D721Med (cell line): ENCODE data around the gene UBE2E1.

Source experiments
- DNase-seq: peaks from one replicate; pipeline ENCODE4 v3.0.0; 2011; ENCODE audit warnings: low spot score; ENCODE audit not compliant: insufficient read length
- FAIRE-seq: peaks from 2 replicates; lab custom pipeline; 2011; peaks lifted over from hg19 to GRCh38; lab: Jason Lieb, UNC
- TF ChIP-seq, protein P1 (sequence below): IDR thresholded peaks from 2 replicates; pipeline ENCODE4 v1.5.1; 2012; ENCODE audit warnings: mild to moderate bottlenecking, control low read depth; ENCODE audit not compliant: insufficient read depth; ENCODE audit errors: missing control alignments

Gene UBE2E1

DNA sequence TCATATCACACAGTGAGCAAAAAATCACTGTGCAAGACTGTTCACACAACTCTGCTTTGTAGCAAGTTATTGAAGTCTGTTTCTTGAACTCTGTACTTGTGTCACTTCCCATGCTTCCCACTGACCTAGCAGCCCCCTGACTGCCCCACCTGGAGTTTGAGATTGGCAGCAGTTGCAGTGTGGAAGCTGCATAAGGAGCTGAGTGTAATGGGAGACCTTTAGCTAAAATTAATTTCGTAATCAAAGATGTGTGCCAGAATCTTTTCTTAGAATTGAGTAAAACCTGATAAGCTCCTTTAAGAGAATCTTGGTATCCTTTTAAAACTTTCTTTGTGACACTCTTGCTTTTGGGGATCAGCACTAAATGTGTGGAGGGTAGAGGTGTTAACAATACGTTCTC is 68.2 kb downstream of the UBE2E1 start:
- TF ChIP-seq, protein P1, sequence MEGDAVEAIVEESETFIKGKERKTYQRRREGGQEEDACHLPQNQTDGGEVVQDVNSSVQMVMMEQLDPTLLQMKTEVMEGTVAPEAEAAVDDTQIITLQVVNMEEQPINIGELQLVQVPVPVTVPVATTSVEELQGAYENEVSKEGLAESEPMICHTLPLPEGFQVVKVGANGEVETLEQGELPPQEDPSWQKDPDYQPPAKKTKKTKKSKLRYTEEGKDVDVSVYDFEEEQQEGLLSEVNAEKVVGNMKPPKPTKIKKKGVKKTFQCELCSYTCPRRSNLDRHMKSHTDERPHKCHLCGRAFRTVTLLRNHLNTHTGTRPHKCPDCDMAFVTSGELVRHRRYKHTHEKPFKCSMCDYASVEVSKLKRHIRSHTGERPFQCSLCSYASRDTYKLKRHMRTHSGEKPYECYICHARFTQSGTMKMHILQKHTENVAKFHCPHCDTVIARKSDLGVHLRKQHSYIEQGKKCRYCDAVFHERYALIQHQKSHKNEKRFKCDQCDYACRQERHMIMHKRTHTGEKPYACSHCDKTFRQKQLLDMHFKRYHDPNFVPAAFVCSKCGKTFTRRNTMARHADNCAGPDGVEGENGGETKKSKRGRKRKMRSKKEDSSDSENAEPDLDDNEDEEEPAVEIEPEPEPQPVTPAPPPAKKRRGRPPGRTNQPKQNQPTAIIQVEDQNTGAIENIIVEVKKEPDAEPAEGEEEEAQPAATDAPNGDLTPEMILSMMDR = no peak
- DNase-seq (no peak), FAIRE-seq (no peak)

DNA sequence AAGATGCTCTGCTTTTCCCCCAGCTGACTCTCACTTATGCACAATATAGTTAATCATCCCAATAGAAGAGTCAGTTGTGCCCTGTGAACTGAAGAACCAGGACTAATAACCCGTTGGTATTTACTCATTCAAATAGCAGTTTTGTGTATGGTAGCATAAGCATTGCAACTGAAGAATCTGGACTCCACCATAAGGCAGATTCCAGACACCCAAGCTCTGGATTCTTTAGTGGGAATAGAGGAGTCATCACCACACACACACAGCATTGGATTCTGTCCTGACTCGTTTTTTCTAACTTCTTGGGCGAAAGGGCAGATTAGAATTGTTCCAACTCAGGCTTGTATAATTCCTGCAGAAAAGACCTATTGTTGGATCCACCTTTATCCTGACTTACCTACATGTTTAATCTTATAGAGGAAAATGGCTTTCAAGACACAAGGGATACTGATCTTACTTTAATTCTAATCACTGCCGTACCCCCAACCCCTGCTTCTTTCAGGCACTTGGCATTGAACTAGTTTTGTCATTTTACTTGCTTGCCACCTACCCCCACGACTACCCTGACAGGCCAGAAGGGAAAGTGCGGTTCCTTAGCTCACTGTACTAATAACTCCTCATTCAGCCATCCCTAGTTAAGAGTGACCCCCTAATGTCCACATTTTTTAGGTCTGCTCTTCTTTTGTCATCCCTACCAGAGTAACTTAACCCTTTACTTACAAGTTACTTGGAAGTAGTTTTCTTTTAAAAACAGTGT is 68.8 kb downstream of the UBE2E1 start:
- DNase-seq (no peak), FAIRE-seq (no peak)
- TF ChIP-seq, protein P1 = no peak

DNA sequence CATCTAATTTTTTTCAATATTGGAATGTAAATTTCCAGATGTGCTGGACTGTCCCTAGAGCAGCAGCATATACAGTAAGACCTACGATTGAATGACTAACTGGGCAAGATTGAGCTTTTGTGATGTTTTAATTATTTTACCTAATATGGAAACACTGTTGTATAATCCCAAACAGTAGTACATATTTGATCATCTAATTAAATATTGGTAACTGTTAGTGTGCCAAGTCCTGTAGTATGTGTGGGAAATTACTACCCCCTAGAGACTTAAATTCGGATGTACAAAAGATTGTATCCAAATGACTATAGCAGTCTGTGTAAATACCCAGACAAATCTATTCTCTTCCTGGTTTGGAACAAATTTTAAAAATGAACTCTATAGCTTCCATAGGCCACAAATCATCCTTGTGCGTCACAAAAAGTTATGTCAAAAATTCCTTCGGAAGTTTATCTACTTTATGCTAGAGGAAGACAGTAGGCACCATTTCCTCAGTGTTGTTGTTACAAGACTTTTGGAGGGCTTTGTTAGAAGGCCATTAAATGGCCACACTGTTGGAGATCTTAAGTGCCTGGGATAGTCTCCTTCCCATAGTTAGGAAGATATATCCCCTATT is 69.5 kb downstream of the UBE2E1 start:
- TF ChIP-seq, protein P1 = no peak
- FAIRE-seq (no peak), DNase-seq (no peak)

DNA sequence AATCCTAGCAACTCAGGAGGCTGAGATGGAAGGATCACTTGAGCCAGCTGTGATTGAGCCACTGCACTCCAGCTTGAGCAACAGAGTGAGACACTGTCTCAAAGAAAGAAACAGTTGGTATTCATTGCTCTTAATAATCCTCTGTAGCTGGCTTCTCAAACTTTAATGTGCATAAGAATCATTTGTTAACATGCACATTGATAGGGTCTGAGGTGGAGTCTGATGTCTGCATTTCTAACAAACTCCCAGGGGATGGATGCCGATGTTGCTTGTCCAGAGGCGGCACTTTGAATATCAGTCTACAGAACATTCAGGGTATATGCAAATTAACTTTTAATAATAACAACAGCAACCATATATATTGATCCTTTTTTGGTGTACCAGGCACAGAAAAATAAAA is 71.2 kb downstream of the UBE2E1 start:
- no peak for FAIRE-seq

DNA sequence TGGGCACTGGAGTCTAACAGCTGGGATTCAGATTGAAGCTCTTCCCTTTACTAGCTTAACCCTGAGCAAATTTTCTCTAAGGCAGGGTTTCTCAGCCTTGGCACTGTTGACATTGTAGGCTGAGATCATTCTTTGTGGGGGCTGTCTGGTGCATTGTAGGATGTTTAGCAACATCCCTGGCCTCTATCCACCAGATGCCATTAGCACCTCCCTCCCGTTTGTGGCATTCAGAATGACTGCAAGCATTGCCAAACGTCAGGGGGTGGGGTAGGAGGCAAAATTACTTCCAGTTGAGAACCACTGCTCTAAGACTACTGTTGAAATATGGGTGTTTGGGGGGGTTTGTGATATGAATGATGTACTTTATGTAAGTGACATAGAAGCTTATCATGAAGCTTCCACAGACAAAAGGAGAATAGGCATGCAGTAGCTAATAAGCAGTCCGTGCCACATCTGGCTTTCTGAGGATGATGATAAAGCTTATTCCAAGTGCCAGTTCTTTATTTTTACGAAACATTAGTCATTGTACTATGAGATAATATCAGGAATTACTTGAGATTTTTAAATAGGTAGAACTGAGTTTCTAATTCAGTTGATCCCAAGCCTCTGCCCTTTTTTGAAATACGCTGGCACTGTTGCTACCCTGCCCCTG is 71.7 kb downstream of the UBE2E1 start:
- TF ChIP-seq, protein P1 = no peak
- no peak for FAIRE-seq
- DNase-seq = no peak

More for the DNA sequence above, 71.2 kb downstream of the UBE2E1 start:
- TF ChIP-seq, protein P1 = no peak
- DNase-seq = no peak

DNA sequence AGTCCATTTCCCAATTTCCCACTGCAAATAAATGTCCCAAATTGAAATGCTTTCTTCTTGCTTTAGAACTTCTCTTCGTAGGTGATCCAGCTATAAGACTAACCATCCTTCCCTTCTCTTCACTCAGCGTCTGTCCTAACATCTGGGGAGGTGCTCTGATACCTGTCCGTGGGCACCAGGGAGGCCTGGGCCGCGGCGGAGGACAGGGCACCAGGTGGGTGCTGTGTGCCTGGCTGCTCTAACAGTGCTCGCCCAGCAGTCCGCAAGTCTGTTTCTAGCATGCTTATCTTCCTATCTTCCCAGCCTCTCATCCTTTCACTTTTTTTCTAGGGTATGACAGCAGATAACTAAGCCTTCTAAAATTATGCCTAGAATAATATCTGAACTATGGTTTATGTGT is 73.7 kb downstream of the UBE2E1 start:
- DNase-seq = no peak
- no peak for FAIRE-seq
- TF ChIP-seq, protein P1 = no peak
